Peyer's patch (tissue), 4 donors: ENCODE results near the gene ADGRF4.

Experiments
- CTCF ChIP-seq, 6 experiments: fragments of 450-650 bp in 4 of 6; fragments of 200-600 bp in 2 of 6; sonication (generic) in 1 of 6; IDR thresholded peaks; one replicate each; pipeline ENCODE4 v1.5.1; 2017 to 2019; ENCODE audit warnings: antibody characterized with exemption in 6 of 6, mild to moderate bottlenecking in 3 of 6, moderate library complexity in 1 of 6
- POLR2A ChIP-seq, 2 donors: fragments of 450-650 bp; IDR thresholded peaks; one replicate each; pipeline ENCODE4 v1.5.1; 2017; ENCODE audit warnings: antibody characterized with exemption in 2 of 2, mild to moderate bottlenecking in 2 of 2, moderate library complexity in 2 of 2

GRCh38 chr6:47663462-47664216 is 34.7 kb upstream of the ADGRF4 start:
- no peak for TF ChIP-seq CTCF (IDR thresholded peaks at IDR 0.05)
- no peak for TF ChIP-seq POLR2A (IDR thresholded peaks at IDR 0.05)
